Glomerular visceral epithelial cell (primary cell): ENCODE measurements around the gene NMD3.
"Not testable (repeated sequence)": the region's sequence is repeated elsewhere in the genome, so short reads cannot be mapped to it uniquely, and the experiment has no call there.

Source experiments
- DNase-seq: peaks from one replicate; pipeline ENCODE4 v3.0.0-alpha.2; 2016; ENCODE audit errors: extremely low spot score

NMD3 gene

DNA sequence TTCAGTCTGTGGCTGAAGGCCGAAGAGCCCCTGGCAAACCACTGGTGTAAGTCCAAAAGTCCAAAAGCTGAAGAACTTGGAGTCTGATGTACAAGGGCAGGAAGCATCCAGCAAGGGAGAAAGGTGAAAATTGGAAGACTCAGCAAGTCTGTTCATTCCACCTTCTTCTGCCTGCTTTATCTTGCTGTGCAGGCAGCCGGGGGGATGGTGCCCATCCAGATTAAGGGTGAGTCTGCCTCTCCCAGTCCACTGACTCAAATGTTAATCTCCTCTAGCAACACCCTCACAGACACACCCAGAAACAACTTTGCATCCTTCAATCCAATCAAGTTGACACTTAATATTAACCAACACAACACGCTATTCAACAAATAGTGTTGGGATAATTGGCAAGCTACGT lies 61.3 kb downstream of the NMD3 start:
- DNase-seq = not testable (repeated sequence)

DNA sequence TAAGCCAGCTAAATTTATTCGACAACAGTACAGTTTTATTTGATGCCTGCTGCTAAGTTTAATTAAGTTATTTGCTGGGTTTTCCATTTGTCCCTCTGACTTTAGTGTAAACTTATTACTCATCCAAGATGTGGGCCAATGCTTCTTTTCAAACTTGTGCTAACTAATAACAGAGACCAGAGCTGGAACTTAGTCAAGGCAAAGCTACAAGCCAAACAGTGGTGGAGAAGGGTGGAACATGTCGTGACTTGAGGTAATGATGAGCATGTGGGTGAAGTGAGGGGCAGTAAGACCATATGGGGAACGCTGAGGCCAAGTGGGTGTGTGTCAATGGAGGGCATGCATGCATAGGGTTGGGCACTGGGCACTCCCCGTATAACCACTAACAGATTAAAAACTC lies 63.9 kb downstream of the NMD3 start:
- no peak for DNase-seq

DNA sequence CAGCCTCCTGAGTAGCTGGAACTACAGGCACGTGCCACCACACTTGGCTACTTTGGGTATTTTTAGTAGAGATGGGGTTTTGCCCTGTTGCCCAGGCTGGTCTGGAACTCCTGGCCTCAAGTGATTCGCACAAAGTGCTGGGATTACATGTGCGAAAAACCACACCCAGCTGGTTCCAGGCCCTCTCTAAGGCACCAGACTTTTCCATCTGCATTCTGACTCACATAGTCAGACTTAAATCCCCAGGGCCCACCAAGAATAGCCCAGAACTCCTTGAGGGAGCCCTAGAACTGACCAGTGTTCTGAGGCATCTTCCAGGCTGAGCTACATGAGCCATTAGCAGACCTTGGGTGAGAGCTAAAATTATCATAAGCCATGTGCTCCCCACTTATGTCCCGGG lies 68.1 kb downstream of the NMD3 start:
- DNase-seq = no peak

DNA sequence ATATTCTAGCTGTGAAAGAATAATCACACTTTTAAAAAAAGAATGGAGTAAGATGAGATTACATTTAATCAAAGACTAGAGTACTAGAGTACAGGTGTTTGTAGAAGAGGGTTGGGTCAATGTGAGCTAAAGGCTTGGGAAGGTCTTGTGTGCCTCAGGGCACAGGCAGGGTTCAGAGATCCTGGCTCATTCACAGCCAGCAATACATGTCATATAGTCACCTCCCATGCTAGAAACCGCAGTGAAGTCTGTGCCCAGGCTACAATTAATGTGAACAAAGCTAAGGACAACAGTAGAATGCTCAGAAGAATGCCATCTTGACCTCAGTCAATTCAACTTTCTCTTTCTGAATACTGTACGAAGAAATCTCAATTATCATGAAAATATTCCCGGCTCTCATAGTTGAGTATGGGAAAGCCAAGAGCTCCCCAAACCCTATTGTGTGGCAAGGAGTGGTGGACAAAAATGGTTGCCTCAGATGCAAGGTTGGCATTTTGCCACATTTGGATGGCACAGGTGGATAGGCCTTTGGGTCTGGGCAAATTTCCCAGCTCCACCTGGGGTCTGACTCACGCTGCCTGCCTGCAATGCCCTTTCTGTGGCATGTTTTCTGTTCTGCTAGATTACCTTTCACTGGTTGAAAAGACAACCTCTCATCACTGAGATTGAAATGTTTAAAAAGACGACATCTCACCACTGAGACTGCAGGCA lies 70.2 kb downstream of the NMD3 start:
- peak; percentile 67 for DNase-seq

DNA sequence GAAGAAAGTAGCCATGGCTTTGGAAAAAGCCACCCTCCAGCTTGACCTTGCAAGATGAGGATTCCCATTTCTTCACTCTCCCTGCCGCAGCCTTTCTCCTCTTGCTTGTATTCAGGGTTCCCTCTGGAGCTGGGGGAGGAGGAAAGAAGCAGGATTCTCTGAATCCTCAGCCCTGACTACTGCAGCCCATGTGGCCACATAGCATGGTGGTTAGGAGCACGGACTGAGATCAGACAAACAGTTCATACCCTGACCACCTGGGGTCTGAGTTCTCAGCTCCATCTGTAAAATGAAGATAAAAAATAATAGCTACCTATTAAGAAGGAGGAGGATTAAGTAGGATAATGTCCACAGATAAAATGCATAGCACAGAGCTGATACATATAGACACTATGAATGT lies 72.3 kb downstream of the NMD3 start:
- no peak for DNase-seq

DNA sequence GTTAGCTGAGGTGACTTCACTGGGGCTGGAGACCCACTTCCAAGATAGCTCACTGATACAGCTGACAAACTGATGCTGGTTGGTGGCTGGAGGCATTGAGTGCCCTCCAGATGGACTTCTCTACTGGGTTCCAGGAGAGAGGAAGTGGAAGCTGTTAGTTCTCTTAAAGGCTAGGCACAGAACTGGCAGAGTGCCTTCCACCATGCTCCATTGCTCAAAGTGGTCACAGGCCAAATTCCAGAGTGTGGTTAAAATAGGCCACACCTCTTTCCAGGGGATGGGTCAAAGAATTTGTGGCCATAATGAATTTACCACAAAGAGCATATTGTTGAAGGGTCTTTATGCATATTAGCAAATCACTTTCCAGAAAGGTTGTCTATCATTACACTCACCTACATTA lies 74.2 kb downstream of the NMD3 start:
- DNase-seq = peak; percentile 77

DNA sequence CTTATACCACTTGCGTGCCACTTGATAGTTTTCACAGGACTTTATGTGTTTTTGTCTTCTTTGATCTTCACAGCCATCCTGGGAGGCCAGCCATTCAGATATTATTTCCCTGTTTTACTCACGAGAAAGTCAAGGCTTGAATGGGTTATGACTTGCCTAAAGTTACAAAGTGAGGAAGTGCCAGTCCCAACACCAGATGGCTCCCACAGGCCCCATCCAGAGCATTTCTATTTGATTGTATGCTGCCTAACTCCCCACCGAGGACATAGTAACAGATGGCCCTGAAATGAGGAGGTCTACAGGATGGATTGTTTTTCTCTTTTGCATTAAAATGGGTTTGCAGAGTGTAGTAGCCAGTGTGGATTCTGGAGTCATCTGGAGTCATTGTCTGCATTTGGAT lies 75.7 kb downstream of the NMD3 start:
- no peak for DNase-seq
